GM08714 (cell line): Measurements from ENCODE around the gene NRIP2.
A peak's percentile ranks its signal among the peaks of the same experiment; 100 is the strongest.
"Not testable (repeated sequence)": the region's sequence is repeated elsewhere in the genome, so short reads cannot be mapped to it uniquely, and the experiment has no call there.

Experiments
- H3K4me3 ChIP-seq: fragments of 200-500 bp; sonication (Bioruptor generic); 2 replicates; pipeline ENCODE4 v1.5.1; 2014; ENCODE audit warnings: mild to moderate bottlenecking, low read length, inconsistent platforms
- ZNF274 ChIP-seq: IDR thresholded peaks from 2 replicates; pipeline ENCODE4 v1.6.1; 2012; ENCODE audit warnings: mild to moderate bottlenecking, low read depth, low read length

NRIP2 gene, protein sequence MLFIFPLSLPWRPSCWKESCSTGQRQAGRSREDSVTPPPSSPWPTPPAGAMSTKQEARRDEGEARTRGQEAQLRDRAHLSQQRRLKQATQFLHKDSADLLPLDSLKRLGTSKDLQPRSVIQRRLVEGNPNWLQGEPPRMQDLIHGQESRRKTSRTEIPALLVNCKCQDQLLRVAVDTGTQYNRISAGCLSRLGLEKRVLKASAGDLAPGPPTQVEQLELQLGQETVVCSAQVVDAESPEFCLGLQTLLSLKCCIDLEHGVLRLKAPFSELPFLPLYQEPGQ

DNA sequence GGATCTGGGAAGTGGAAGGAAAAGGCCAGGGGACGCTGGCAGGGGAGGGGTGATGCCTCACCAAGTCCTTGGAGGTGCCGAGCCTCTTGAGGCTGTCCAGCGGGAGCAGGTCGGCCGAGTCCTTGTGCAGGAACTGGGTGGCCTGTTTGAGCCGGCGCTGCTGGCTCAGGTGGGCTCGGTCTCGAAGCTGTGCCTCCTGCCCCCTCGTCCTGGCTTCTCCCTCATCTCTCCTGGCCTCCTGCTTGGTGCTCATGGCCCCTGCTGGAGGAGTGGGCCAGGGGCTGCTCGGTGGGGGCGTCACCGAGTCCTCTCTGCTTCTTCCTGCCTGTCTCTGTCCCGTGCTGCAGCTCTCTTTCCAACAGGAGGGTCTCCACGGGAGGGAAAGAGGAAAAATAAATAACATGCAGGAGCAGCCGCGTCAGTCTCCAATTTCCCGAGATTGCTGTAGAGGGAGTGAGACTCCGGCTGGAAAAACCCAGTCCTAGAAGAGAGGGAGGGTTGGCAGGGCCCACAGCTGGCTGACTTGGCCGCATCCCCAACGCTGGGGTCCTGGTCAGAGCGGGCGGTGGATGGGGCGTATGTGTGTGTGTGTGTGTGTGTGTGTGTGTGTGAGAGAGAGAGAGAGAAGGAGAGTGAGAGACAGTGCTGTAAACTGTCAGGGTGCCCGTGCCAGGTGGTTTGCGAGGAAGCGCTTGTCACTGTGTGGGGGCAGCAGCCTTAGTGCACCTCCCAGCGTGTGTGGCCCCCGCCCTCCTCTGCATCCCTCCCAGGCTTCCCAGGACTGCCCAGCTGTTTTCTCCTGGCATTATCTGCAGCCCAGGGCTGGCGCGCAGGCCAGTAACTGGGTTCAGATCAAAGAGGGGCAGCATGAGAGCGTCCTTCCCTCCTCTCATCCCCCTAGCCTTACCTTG, at the start of gene NRIP2:
NRIP2 (minus strand) TSS at position 455 of the 911 bp plus-strand sequence; CDS start at position 403, 52 bp downstream.
- TF ChIP-seq ZNF274: no peak
- no peak within 1 kb of the TSS for H3K4me3 ChIP-seq

DNA sequence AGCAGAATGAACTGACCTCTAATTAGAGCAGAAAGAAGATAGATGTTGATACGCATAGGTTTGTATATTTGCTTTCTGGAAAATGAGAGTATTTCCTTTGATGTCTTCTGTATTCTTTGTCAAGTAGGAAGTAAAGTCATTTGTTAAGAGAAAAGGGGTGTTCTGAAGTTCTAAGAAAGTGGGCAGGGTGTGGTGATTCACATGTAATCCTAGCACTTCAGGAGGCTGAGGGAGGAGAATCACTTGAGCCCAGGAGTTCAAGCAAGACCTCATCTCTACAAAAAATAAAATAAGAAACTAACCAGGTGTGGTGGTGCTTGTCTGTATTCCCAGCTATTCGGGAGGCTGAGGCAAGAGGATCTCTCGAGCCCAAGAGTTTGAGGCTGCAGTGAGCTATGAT, 45.0 kb upstream of the NRIP2 start:
- no peak overlapping the region for H3K4me3 ChIP-seq
- no peak for TF ChIP-seq ZNF274

DNA sequence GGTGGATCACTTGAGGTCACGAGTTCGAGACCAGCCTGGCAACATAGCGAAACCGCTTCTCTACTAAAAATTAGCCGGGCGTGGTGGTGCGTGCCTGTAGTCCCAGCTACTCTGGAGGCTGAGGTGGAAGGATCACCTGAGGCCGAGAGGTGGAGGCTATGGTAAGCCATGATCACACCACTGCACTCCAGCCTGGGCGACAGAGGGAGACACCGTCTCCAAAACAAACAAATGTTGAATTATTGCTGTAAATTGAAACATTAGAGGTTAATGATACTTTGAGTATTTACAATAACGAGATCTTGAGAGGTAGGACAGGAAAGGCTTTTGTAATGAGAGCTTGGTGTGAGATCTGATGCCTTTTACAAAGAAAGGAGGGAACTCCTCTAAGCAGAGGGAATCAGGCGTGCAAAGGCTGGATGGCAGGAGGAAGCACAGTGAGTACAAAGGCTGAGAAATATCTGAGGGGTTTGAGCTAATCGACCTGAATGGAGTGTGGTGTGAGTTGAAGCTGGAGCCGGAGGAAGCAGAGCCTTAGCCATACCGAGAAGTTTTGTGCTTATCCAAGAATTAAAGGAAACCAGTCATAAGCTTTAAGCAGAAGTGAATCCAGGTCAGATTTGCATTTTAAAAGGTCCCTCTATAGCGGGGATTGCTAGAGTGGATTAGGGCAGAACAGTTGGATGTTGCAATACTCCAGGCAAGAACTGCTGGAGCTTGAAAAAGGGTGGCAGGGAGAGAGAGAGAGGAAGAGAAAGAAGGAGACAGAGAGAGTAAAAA, 43.3 kb upstream of the NRIP2 start:
- H3K4me3 ChIP-seq: peak overlapping the region; percentile 96
- no peak for TF ChIP-seq ZNF274

DNA sequence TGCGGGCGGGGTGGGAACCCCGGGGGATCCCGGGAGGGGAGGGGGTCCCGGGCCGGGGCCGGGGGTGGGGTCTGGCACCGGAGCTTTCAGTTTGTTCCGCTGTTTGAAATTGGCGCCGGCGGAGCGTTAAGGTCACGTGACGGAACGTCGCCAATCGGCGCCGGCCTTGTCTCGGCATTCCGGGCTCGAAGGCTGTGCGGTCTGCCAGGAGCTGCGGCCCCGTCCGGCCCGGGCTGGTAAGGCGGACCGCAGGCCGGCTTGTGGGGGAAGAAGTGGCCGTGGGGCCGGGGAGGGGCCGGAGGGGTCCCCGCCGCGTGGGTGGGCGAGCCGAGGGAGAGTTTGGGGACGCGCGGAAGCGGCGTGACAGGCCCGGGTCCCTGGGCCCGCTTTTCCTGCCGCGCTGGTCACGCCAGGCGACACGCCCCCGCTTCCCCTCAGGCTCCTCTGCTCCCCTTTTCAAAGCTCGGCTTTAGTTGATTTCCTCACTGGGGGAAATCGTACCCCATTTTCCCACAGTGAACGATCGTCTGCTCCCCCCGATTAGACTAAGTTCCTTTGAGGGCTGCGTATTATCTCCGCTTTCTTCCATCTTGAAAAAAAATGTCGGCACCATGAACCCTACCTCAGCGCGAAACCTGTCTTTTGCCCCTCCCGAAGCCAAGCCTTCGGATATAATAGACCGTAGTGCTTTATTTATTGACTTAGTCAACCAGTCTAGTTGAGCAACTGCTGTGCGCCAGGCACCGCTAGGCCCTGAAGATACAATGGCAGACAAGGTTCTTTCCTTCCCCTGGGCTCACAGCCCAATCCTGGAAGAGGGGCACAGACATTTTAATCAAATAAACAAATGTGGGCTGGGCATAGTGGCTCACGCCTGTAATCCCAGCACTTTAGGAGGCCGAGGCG, 42.5 kb upstream of the NRIP2 start, which contains the start of the genes FOXM1 and RHNO1:
FOXM1 (minus strand) TSS at position 128 of the 906 bp plus-strand sequence. CDS start 2,696 bp downstream, outside the sequence.
RHNO1 (plus strand) TSS at position 177 of the 906 bp plus-strand sequence. CDS start 8,144 bp downstream, outside the sequence.
- no peak for TF ChIP-seq ZNF274
- H3K4me3 ChIP-seq: peak within 1 kb of the TSS; percentile 96

DNA sequence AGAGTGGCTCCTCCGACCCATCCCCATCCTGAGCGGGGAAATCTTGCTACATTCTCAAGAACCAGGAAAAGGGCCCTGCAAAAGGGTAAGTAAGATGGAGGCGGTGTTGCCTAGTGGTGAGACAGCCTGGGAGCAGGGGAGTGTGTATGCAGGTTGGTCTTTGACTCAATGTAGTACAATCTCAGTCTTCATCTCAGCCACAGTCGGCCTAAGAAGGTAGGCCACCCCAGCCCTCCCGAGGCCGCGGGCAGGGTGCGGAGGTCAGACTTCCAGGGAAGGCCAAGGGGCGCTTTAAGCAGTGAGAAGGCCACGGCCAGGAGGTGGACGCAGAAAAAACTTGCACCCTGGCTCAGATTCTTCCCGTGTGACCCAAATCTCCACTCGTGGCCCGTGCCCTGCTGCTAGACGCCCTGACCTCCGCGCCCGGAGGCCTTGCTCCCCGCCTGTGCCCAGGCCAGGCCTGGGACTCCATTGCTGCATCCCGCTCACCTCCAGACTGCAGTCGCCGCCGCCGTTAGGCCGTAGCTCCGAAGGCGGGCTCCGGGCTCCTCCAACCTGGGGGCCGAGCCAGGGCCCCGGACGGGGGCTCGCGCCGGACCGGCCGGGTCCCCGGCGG, 41.7 kb upstream of the NRIP2 start:
- TF ChIP-seq ZNF274: no peak
- peak overlapping the region; percentile 96 for H3K4me3 ChIP-seq

DNA sequence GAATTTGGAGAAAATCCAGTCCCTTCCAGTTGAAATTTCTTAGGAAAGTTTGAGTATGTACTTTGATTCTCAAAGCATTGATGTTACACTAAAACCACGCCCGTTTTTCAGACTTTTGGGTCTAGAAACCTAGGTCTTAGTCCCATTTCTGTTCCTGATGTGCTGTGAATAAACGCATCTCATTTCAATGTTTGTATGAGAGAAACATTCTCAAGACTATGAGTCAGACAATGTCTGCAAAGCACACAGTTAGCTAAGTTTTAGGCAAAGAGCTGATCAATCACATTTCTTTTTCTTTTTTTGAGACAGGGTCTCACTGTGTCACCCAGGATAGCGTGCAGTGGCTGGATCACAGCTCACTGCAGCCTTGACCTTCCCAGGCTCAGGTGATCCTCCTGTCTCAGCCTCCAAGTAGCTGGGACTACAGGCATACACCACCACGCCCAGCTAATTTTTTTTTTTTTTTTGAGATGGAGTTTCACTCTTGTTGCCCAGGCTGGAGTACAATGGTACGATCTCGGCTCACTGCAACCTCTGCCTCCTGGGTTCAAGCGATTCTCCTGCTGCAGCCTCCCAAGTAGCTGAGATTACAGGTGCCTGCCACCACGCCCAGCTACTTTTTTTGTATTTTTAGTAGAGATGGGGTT, 34.3 kb upstream of the NRIP2 start:
- H3K4me3 ChIP-seq: not testable (repeated sequence)

DNA sequence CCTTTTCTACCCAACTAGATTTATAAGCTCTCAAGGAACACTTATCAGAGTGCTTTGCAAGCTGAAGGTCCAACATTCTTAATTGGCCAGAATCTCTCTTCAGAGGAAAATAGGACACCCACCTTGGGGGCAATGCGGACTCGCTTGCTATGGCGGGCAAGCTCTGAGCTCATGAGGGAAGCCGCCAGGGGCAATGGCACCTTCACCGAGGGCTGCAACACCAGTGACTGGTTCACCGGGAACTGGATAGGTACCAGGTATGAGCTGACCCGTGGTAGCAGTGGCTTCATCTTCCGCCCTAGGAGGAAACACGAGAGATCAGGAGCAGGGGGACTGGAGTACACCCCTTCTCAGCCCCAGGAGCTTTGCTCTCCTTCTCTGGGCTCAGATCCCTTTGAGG, 29.4 kb upstream of the NRIP2 start:
- H3K4me3 ChIP-seq: no peak overlapping the region
- TF ChIP-seq ZNF274: no peak

DNA sequence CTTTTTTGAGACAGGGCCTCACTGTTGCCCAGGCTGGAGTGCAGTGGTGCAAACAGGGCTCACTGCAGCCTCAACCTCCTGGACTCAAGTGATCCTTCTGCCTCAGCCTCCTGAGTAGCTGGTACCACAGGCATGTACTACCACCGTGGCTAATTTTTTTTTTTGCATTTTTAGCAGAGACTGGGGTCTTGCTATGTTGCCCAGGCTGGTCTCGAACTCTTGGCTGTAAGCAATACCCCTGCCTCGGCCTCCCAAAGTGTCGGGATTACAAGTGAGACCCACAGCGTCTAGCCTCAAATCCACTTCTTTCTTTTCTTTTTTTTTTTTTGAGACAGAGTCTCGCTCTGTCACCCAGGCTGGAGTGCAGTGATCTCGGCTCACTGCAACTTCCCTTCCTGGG, 28.6 kb upstream of the NRIP2 start:
- not testable (repeated sequence) for H3K4me3 ChIP-seq

DNA sequence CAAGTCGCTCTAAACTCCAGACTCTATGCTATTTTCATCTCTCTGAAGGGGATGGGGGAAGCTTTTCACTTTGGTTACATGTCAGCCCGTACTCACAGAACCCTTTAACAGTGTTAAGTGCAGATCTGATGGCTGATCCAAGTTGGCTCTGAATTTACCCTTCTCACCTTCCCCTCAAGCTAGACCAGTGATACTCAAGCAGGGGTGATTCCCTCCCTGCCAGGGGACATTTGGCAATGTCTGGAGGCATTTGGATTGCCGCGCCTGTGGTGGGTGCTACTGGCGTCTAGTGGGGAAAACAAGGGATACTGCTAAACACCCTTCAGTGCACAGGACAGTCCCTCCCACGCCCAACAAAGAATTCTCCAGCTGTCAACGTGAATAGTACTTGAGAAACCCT, 28.0 kb upstream of the NRIP2 start:
- no peak overlapping the region for H3K4me3 ChIP-seq

DNA sequence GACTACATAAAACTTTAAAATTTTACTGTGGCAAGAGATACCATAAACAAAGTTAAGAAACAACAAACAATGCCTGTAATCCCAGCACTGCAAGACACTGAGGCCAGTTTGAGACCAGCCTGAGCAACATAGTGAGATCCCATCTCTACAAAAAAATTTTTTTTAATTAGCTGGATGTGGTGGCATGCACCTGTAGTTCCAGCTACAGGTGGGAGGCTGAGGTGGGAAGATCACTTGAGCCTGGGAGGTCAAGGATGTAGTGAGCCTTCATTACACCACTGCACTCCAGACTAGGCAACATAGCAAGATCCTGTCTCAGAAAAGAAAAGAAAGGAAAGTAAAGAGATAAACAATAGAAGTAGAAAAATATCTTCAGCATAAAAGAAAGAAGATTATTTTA, 25.3 kb upstream of the NRIP2 start:
- TF ChIP-seq ZNF274: no peak
- H3K4me3 ChIP-seq: no peak overlapping the region

More for the DNA sequence above, 28.0 kb upstream of the NRIP2 start:
- TF ChIP-seq ZNF274: no peak

DNA sequence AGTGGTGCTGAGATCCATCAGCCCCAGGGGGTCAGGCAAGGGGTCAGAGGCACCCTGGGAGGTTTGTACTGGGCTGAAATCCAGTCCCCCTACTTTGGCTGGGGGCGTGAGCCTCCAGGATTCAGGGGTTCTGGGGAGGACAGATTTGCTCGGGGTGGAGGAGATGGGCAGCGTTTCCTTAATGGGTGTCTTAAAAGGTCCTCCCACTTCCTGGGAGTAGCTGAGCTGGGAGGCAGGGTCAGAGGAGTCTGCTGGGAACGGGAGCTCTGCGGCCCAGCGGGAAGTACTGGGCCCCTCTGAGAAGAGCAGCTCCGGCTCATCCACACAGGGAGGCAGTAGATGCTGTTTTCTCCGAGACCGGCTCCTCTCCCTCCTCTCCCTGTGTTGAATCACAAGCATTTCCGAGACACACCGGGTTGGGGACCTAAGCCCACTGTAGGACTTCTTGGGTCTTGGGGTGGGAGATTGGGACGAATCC, 24.1 kb upstream of the NRIP2 start:
- no peak overlapping the region for H3K4me3 ChIP-seq
- no peak for TF ChIP-seq ZNF274

DNA sequence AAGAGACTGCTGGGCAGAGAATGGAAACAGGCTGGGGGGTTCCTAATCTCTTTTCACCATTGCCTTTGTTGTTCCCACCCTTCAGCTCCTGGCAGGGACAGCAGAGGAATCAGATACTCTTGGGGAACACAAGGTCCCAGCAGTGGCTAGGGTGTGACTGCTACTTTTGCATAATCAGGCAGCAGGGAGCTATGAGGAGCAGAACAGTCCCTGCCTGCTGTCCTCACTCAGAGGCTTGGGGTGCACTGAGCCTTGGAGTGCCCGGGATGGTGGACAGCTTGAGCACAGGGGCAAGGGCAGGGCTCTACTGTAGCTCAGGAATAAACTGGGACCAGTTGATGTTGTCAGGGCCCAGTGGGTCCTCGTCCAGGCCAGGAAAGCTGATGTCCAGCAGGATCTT, 23.5 kb upstream of the NRIP2 start:
- no peak overlapping the region for H3K4me3 ChIP-seq
- no peak for TF ChIP-seq ZNF274
